Mesenchymal stem cell (in vitro differentiated cells and primary cell): ENCODE data around the gene ARMC9.
"Not testable (repeated sequence)": the region's sequence is repeated elsewhere in the genome, so short reads cannot be mapped to it uniquely, and the experiment has no call there.

Experiments
- DNase-seq: peaks from one replicate; pipeline ENCODE4 v3.0.0-alpha.2; 2013
- H2AFZ ChIP-seq: one replicate; pipeline ENCODE4 v1.6.1; 2013; ENCODE audit warnings: low read depth, mild to moderate bottlenecking, control low read depth, inconsistent platforms, low read length, moderate library complexity
- H2AK5ac ChIP-seq: 2 replicates; pipeline ENCODE4 v1.6.1; 2013; ENCODE audit warnings: low read length, moderate library complexity, mild to moderate bottlenecking, inconsistent platforms; ENCODE audit not compliant: severe bottlenecking
- H2BK120ac ChIP-seq: one replicate; pipeline ENCODE4 v1.6.1; 2013; ENCODE audit warnings: low read depth, mild to moderate bottlenecking, inconsistent platforms, low read length, moderate library complexity
- H2BK12ac ChIP-seq, 2 experiments: one replicate each; pipeline ENCODE4 v1.6.1; 2013; ENCODE audit warnings: inconsistent platforms in 2 of 2, low read length in 2 of 2, mild to moderate bottlenecking in 2 of 2, moderate library complexity in 2 of 2, control low read depth in 1 of 2
- H2BK15ac ChIP-seq: one replicate; pipeline ENCODE4 v1.6.1; 2013; ENCODE audit warnings: mild to moderate bottlenecking, low read depth, inconsistent platforms; ENCODE audit not compliant: poor library complexity, severe bottlenecking
- H2BK5ac ChIP-seq: 2 replicates; pipeline ENCODE4 v1.6.1; 2013; ENCODE audit warnings: low read depth, mild to moderate bottlenecking, low read length, control low read depth, inconsistent platforms; ENCODE audit not compliant: poor library complexity, severe bottlenecking
- H3K14ac ChIP-seq, 2 experiments: one replicate each; pipeline ENCODE4 v1.6.1; 2013; ENCODE audit warnings: inconsistent platforms in 2 of 2, low read length in 2 of 2, control low read depth in 1 of 2, mild to moderate bottlenecking in 1 of 2, moderate library complexity in 1 of 2
- H3K18ac ChIP-seq, 2 experiments: one replicate each; pipeline ENCODE4 v1.6.1; 2013; ENCODE audit warnings: inconsistent platforms in 2 of 2, low read length in 2 of 2, control low read depth in 1 of 2, low read depth in 1 of 2, mild to moderate bottlenecking in 1 of 2
- H3K23ac ChIP-seq, 2 experiments: one replicate each; pipeline ENCODE4 v1.6.1; 2013; ENCODE audit warnings: inconsistent platforms in 2 of 2, low read length in 2 of 2, mild to moderate bottlenecking in 2 of 2, moderate library complexity in 2 of 2, control low read depth in 1 of 2
- H3K27ac ChIP-seq: 2 replicates; pipeline ENCODE4 v1.5.1; 2013; ENCODE audit warnings: mild to moderate bottlenecking, moderate library complexity, low read length, control low read depth, inconsistent platforms; ENCODE audit not compliant: poor library complexity, severe bottlenecking
- H3K27me3 ChIP-seq, 2 experiments: 2 replicates each; pipeline versions ENCODE4 v1.6.1 to v1.7.0; 2013; ENCODE audit warnings: low read length in 2 of 2, mild to moderate bottlenecking in 2 of 2, moderate library complexity in 2 of 2, control low read depth in 1 of 2, inconsistent platforms in 1 of 2; ENCODE audit not compliant: control insufficient read depth in 1 of 2, insufficient read depth in 1 of 2
- H3K36me3 ChIP-seq, 2 experiments: 2 replicates each; pipeline versions ENCODE4 v1.6.1 to v1.7.0; 2013; ENCODE audit warnings: low read length in 2 of 2, control low read depth in 1 of 2, inconsistent platforms in 1 of 2, low read depth in 1 of 2, mild to moderate bottlenecking in 1 of 2; ENCODE audit not compliant: insufficient read depth in 2 of 2, control insufficient read depth in 1 of 2
- H3K4ac ChIP-seq, 2 experiments: one replicate each; pipeline ENCODE4 v1.6.1; 2013; ENCODE audit warnings: inconsistent platforms in 2 of 2, low read length in 2 of 2, mild to moderate bottlenecking in 2 of 2, moderate library complexity in 2 of 2, control low read depth in 1 of 2, low read depth in 1 of 2
- H3K4me1 ChIP-seq: 2 replicates; pipeline ENCODE4 v1.6.1; 2013; ENCODE audit warnings: low read depth, low read length, control low read depth; ENCODE audit not compliant: control insufficient read depth, insufficient read depth
- H3K4me2 ChIP-seq: 2 replicates; pipeline ENCODE4 v1.6.1; 2013; ENCODE audit warnings: low read length, mild to moderate bottlenecking, inconsistent platforms; ENCODE audit not compliant: poor library complexity, severe bottlenecking
- H3K4me3 ChIP-seq, 2 experiments: 2 replicates each; pipeline versions ENCODE4 v1.5.1 to v1.7.0; 2013; ENCODE audit warnings: low read length in 2 of 2, mild to moderate bottlenecking in 2 of 2, control low read depth in 1 of 2, low read depth in 1 of 2; ENCODE audit not compliant: insufficient read depth in 1 of 2
- H3K79me1 ChIP-seq: replicated peaks from 2 replicates; pipeline ENCODE4 v1.6.1; 2013; ENCODE audit warnings: mild to moderate bottlenecking, control low read depth, low read length, inconsistent platforms; ENCODE audit not compliant: poor library complexity, severe bottlenecking
- H3K9ac ChIP-seq: 2 replicates; pipeline ENCODE4 v1.7.0; 2013; ENCODE audit warnings: mild to moderate bottlenecking, low read length, moderate library complexity
- H3K9me3 ChIP-seq: 2 replicates; pipeline ENCODE4 v1.7.0; 2013; ENCODE audit warnings: mild to moderate bottlenecking, low read length; ENCODE audit not compliant: control insufficient read depth
- H4K8ac ChIP-seq: one replicate; pipeline ENCODE4 v1.6.1; 2013; ENCODE audit warnings: inconsistent platforms, mild to moderate bottlenecking, low read length, moderate library complexity
- H4K91ac ChIP-seq: one replicate; pipeline ENCODE4 v1.6.1; 2013; ENCODE audit warnings: mild to moderate bottlenecking, low read length, inconsistent platforms
- WGBS: methylation state at CpG from one replicate; pipeline ENCODE4 v1.1.7; 2013; ENCODE audit warnings: mixed read lengths; 5-methylcytosine and 5-hydroxymethylcytosine counted together

Gene ARMC9

GRCh38 chr2:231177156-231178025, 21.0 kb upstream of the ARMC9 start:
- no peak overlapping the region for H3K9ac ChIP-seq
- WGBS: 91% methylated on average over 11 of the region's 11 CpGs
- H2AK5ac ChIP-seq: peak overlapping the region; percentile 22

GRCh38 chr2:231178805-231179204, 19.6 kb upstream of the ARMC9 start:
- not testable (repeated sequence) for H3K27me3 ChIP-seq, H2BK15ac ChIP-seq, H2AFZ ChIP-seq, H3K4me1 ChIP-seq, H3K23ac ChIP-seq, H3K9me3 ChIP-seq, H4K91ac ChIP-seq, H3K9ac ChIP-seq, H3K4me2 ChIP-seq, H3K14ac ChIP-seq, H3K27ac ChIP-seq, H2BK5ac ChIP-seq, H3K4me3 ChIP-seq, DNase-seq, H3K79me1 ChIP-seq
- peak overlapping the region in 1 of 2 experiments; percentile 71 for H3K4ac ChIP-seq
- H3K18ac ChIP-seq: peak overlapping the region in 1 of 2 experiments; percentile 6
- H3K36me3 ChIP-seq: peaks cover 15 to 24% of the 10 kb centered on the region in 2 experiments
- H2BK12ac ChIP-seq: peak overlapping the region in 1 of 2 experiments; percentile 10
- peak overlapping the region; percentile 58 for H2BK120ac ChIP-seq
- WGBS: over 99% methylated on average over 5 of the region's 5 CpGs
- H2AK5ac ChIP-seq: peak overlapping the region; percentile 68
- peak overlapping the region; percentile 67 for H4K8ac ChIP-seq

More at GRCh38 chr2:231177156-231178025, 21.0 kb upstream of the ARMC9 start:
- H2BK12ac ChIP-seq: peak overlapping the region; percentile 21 to 63
- peaks cover 20 to 35% of the 10 kb centered on the region in 2 experiments for H3K36me3 ChIP-seq
- no peak overlapping the region for H2AFZ ChIP-seq
- H3K4me2 ChIP-seq: no peak overlapping the region
- no peaks in the 10 kb centered on the region for H3K27me3 ChIP-seq
- no peak overlapping the region for H3K14ac ChIP-seq
- no peaks in the 10 kb centered on the region for H3K9me3 ChIP-seq
- no peak overlapping the region for H2BK5ac ChIP-seq
- peak overlapping the region; percentile 35 for H4K8ac ChIP-seq
- H2BK120ac ChIP-seq: no peak overlapping the region
- peak; percentile 76 for DNase-seq
- no peak overlapping the region for H4K91ac ChIP-seq
- H3K23ac ChIP-seq: no peak overlapping the region
- no peak overlapping the region for H3K4me3 ChIP-seq
- H3K27ac ChIP-seq: no peak overlapping the region
- H3K4me1 ChIP-seq: peaks cover 6% of the 10 kb centered on the region
- no peak overlapping the region for H2BK15ac ChIP-seq
- H3K18ac ChIP-seq: peak overlapping the region; percentile 34 to 48
- peak overlapping the region; percentile 5 to 35 for H3K4ac ChIP-seq
- no peaks in the 10 kb centered on the region for H3K79me1 ChIP-seq

GRCh38 chr2:231181860-231182512, 16.4 kb upstream of the ARMC9 start:
- H3K9ac ChIP-seq: peak overlapping the region; percentile 54
- H3K23ac ChIP-seq: peak overlapping the region in 1 of 2 experiments; percentile 3
- peak; percentile 96 for DNase-seq
- H3K14ac ChIP-seq: peak overlapping the region in 1 of 2 experiments; percentile 1
- H3K4me3 ChIP-seq: no peak overlapping the region
- peak overlapping the region; percentile 98 for H4K91ac ChIP-seq
- H3K18ac ChIP-seq: peak overlapping the region; percentile 88 to 93
- no peak overlapping the region for H2BK5ac ChIP-seq
- peak overlapping the region; percentile 66 for H3K27ac ChIP-seq
- H2AFZ ChIP-seq: peak overlapping the region; percentile 16
- peak overlapping the region; percentile 91 to 100 for H2BK12ac ChIP-seq
- H3K4ac ChIP-seq: peak overlapping the region; percentile 39 to 62
- H4K8ac ChIP-seq: peak overlapping the region; percentile 92
- 41% methylated on average over 11 of the region's 12 CpGs for WGBS
- peak overlapping the region; percentile 86 for H2AK5ac ChIP-seq
- no peaks in the 10 kb centered on the region for H3K27me3 ChIP-seq
- no peaks in the 10 kb centered on the region for H3K79me1 ChIP-seq
- H3K36me3 ChIP-seq: peaks cover 0 to 5% of the 10 kb centered on the region in 2 experiments
- H3K4me1 ChIP-seq: peaks cover 16% of the 10 kb centered on the region
- H2BK15ac ChIP-seq: no peak overlapping the region
- H2BK120ac ChIP-seq: peak overlapping the region; percentile 39
- H3K9me3 ChIP-seq: no peaks in the 10 kb centered on the region
- H3K4me2 ChIP-seq: no peak overlapping the region

- Histone ChIP-seq H4K91ac (peak overlapping the region; percentile 30), H3K79me1 (no peaks in the 10 kb centered on the region), H3K27ac (peak overlapping the region; percentile 0), H2BK120ac (peak overlapping the region; percentile 39), H3K18ac (peak overlapping the region; percentile 41 to 50), H2BK15ac (peak overlapping the region; percentile 2), H3K23ac (no peak overlapping the region), H2AFZ (no peak overlapping the region), H3K9ac (peak overlapping the region; percentile 54), H3K14ac (no peak overlapping the region), H3K4me1 (peaks cover 17% of the 10 kb centered on the region), H3K4ac (peak overlapping the region; percentile 19 to 39), H3K9me3 (no peaks in the 10 kb centered on the region), H4K8ac (peak overlapping the region; percentile 54), H3K4me2 (no peak overlapping the region), H3K27me3 (no peaks in the 10 kb centered on the region), H2BK12ac (peak overlapping the region; percentile 31 to 76), H2AK5ac (no peak overlapping the region), H3K4me3 (no peak overlapping the region), H3K36me3 (no peaks in the 10 kb centered on the region), H2BK5ac (no peak overlapping the region)
- no peak for DNase-seq
- WGBS: 83% methylated on average over 8 of the region's 8 CpGs
These were observed 15.9 kb upstream of the ARMC9 start for GRCh38 chr2:231182513-231182899.
